Pancreas (tissue), 10 donors: Measurements from ENCODE around the gene GZF1. TPM values are rescaled to one million over a fixed set of nuclear protein-coding genes. Genes with fewer than 3 reads are reported as not detected.
A peak's percentile ranks its signal among the peaks of the same experiment; 100 is the strongest.

Experiments used
- ATAC-seq, 4 donors: fragments of 200-7000 bp; cut with Tn5 transposase; one replicate each; pipeline versions ENCODE4 v1.8.0 to v1.9.1; 2020; ENCODE audit warnings: mild to moderate bottlenecking in 4 of 4, moderate library complexity in 4 of 4
- DNase-seq, 6 donors: peaks; one replicate each; pipeline ENCODE4 v3.0.0-alpha.2; 2020
- FAIRE-seq: peaks from 2 replicates; lab custom pipeline; 2012; peaks lifted over from hg19 to GRCh38; lab: Jason Lieb, UNC
- H3K27ac ChIP-seq, 4 donors: fragments of 200-600 bp; sonication (generic); 1 replicate in 3 of 4; 2 replicates in 1 of 4; pipeline versions ENCODE4 v1.5.0 to v1.8.0; 2020
- H3K27me3 ChIP-seq, 4 donors: fragments of 200-600 bp; one replicate each; pipeline ENCODE4 v1.8.0; 2021
- H3K36me3 ChIP-seq, 3 donors: fragments of 200-600 bp; sonication (generic) in 1 of 3; one replicate each; pipeline versions ENCODE4 v1.5.0 to v1.8.0; 2020 to 2021
- H3K4me1 ChIP-seq, 3 donors: fragments of 200-600 bp; one replicate each; pipeline ENCODE4 v1.8.0; 2021
- H3K4me3 ChIP-seq, 4 donors: fragments of 200-600 bp; sonication (generic) in 2 of 4; one replicate each; pipeline versions ENCODE4 v1.5.0 to v1.8.0; 2020 to 2021
- H3K9me3 ChIP-seq, 4 donors: fragments of 200-600 bp; one replicate each; pipeline ENCODE4 v1.8.0; 2021
- CTCF ChIP-seq, 4 donors: fragments of 200-600 bp; sonication (generic) in 3 of 4; IDR thresholded peaks; one replicate each; pipeline versions ENCODE4 v1.5.0 to v1.8.0; 2021; ENCODE audit warnings: antibody characterized with exemption in 4 of 4
- WGBS, 2 donors: extraction: QIAGEN DNeasy Blood & Tissue Kit; methylation state at CpG; one replicate each; pipeline ENCODE4 v1.1.7; 2013; 5-methylcytosine and 5-hydroxymethylcytosine counted together
- intact Hi-C, 3 donors: fragments of 100-400 bp; cut with DNase I; formaldehyde crosslinking; loops; one replicate each; pipeline versions ENCODE4 v1.11.1 to v1.14.2; 2022
- polyA plus RNA-seq, 2 donors: library from polyadenylated mRNA; stranded (reverse); fragments of 200-250 nt; gene quantifications; one replicate each; pipeline ENCODE4 v1.2.3, GENCODE V29; 2013
- total RNA-seq, 6 donors: library from RNA; stranded (reverse); fragmentation: NEBNext Ultra II Directional in 4 of 6; extraction: Animal tissue kit (Norgen Biotek cat#: 25700) in 4 of 6; gene quantifications; one replicate each; pipeline versions ENCODE4 v1.2.1 to v1.2.4, GENCODE V29; 2021 to 2023
- donor health status: healthy with polysubstance abuse.
- donor health status: DM: no; HTN: no; CAD: no; lungs with moderate emphysema.
- donor health status: DM: no; HTN: no; CAD: no.
- donor health status: control.
- donor health status: control.
- donor health status: Bipolar disorder and iron deficiency.
- donor health status: DM: yes; HTN: yes; CAD: no.
- donor health status: DM: no; HTN: no; CAD: no.
- donor health status: DM: no; HTN: no; CAD: no.
- donor health status: DM: yes; HTN: yes; CAD: no.

The GZF1 gene
- total and polyA plus RNA-seq, 8 donors: 3.5 to 7.9 (median 4.3) TPM

GRCh38 chr20:23363257-23363649, 1.3 kb downstream of the GZF1 start:
- Histone ChIP-seq H3K9me3 (no peaks in the 10 kb centered on the region), H3K27me3 (no peaks in the 10 kb centered on the region), H3K4me1 (peaks cover 17 to 53% (median 34%) of the 10 kb centered on the region in 3 donors), H3K27ac (peak overlapping the region in 1 of 4 donors; percentile 93), H3K4me3 (peak overlapping the region in 2 of 4 donors; percentile 89 to 90), H3K36me3 (no peaks in the 10 kb centered on the region)
- DNase-seq: peak in 1 of 6 donors; percentile 27
- no peak for ATAC-seq
- WGBS, 2 donors: 46 to 57% methylated on average over 4 of the region's 4 CpGs
- intact Hi-C loops: no loop called here
- TF ChIP-seq CTCF (IDR thresholded peaks at IDR 0.05): no peak
- no peak for FAIRE-seq

GRCh38 chr20:23365390-23366165, 3.6 kb downstream of the GZF1 start:
- Histone ChIP-seq H3K4me1 (peaks cover 13 to 42% (median 29%) of the 10 kb centered on the region in 3 donors), H3K27me3 (no peaks in the 10 kb centered on the region), H3K9me3 (no peaks in the 10 kb centered on the region), H3K27ac (peak overlapping the region in 1 of 4 donors; percentile 10), H3K36me3 (peaks cover 0 to 12% (median 11%) of the 10 kb centered on the region in 3 donors), H3K4me3 (no peak overlapping the region)
- FAIRE-seq (no peak), DNase-seq (peak in 1 of 6 donors; percentile 61), ATAC-seq (no peak)
- 95% methylated on average over 65 of the region's 65 CpGs for WGBS, 2 donors
- intact Hi-C loops: no loop called here
- TF ChIP-seq CTCF (IDR thresholded peaks at IDR 0.05): no peak

- no peak for TF ChIP-seq CTCF (IDR thresholded peaks at IDR 0.05)
- no peak for ATAC-seq
- Histone ChIP-seq H3K4me3 (no peak overlapping the region), H3K36me3 (peaks cover 0 to 20% (median 15%) of the 10 kb centered on the region in 3 donors), H3K27ac (peak overlapping the region in 1 of 4 donors; percentile 10), H3K4me1 (peaks cover 7 to 37% (median 25%) of the 10 kb centered on the region in 3 donors), H3K27me3 (no peaks in the 10 kb centered on the region), H3K9me3 (no peaks in the 10 kb centered on the region)
- DNase-seq: no peak
- FAIRE-seq: no peak
- 40 to 60% methylated on average over 1 of the region's 1 CpG for WGBS, 2 donors
- intact Hi-C loops: no loop called here
Observed at GRCh38 chr20:23366384-23366783, 4.4 kb downstream of the GZF1 start.

GRCh38 chr20:23367770-23368169, 5.8 kb downstream of the GZF1 start:
- ATAC-seq (no peak), FAIRE-seq (no peak), DNase-seq (no peak)
- peaks cover 7 to 37% (median 24%) of the 10 kb centered on the region in 3 donors for H3K4me1 ChIP-seq
- peaks cover 0 to 26% (median 18%) of the 10 kb centered on the region in 3 donors for H3K36me3 ChIP-seq
- H3K27me3 ChIP-seq: no peaks in the 10 kb centered on the region
- H3K27ac ChIP-seq: no peak overlapping the region
- H3K4me3 ChIP-seq: no peak overlapping the region
- TF ChIP-seq CTCF (IDR thresholded peaks at IDR 0.05): no peak
- intact Hi-C loops: no loop called here
- H3K9me3 ChIP-seq: no peaks in the 10 kb centered on the region
